ENCODE data around the gene DUS1L. TPM values are rescaled to one million over a fixed set of nuclear protein-coding genes. Genes with fewer than 3 reads are reported as not detected.

Gene DUS1L
- total RNA-seq, 1 donor from 2014 or later = 125 TPM

DNA sequence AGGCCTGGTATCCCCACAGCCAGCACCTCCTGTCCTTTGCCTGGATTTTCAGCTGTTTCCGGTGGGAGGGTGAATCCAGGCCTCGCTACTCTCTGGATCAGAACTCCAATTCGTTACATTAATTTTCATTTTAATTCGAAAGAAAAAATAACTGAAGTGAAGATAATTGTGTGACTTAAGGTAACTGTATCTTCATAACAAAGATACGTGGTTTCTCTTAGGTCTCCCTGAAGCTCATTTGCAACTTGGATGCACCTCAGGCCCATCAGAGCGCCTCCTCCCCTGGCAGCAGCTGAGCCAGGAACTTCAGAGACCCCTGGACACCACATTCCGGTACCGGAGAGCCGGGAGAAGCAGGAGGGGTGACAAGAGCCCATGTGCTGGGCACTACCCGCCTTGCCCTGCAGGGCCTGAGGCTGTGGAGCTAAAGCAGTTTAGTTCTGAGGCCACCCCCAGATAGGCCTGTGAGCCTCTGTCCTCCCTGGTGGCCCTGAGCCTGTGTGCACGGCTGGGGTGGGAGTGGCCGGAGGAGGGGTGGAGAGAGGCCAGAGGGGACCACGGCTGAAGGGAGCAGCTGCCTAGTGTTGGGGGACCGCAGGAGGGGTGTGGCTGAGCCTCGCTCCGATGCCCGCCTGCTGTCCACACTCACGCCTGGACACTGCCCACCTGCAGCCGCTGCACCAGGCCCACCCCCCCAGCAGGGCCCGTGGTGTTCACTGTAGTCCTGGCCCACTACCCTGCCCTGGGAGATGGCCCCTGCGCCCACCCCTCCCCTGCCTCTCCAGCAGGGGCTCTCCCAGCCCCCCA, 11.4 kb upstream of the DUS1L start:
- Histone ChIP-seq H3K36me3 (ENCODE audit: control insufficient read depth, insufficient read depth, low read length) (peaks cover 29% of the 10 kb centered on the region), H3K27me3 (ENCODE audit: control insufficient read depth, insufficient read depth, low read length) (no peaks in the 10 kb centered on the region), H3K4me3 (ENCODE audit: low read depth, low read length) (no peak overlapping the region)
- TF ChIP-seq, protein P1, sequence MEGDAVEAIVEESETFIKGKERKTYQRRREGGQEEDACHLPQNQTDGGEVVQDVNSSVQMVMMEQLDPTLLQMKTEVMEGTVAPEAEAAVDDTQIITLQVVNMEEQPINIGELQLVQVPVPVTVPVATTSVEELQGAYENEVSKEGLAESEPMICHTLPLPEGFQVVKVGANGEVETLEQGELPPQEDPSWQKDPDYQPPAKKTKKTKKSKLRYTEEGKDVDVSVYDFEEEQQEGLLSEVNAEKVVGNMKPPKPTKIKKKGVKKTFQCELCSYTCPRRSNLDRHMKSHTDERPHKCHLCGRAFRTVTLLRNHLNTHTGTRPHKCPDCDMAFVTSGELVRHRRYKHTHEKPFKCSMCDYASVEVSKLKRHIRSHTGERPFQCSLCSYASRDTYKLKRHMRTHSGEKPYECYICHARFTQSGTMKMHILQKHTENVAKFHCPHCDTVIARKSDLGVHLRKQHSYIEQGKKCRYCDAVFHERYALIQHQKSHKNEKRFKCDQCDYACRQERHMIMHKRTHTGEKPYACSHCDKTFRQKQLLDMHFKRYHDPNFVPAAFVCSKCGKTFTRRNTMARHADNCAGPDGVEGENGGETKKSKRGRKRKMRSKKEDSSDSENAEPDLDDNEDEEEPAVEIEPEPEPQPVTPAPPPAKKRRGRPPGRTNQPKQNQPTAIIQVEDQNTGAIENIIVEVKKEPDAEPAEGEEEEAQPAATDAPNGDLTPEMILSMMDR (IDR thresholded peaks at IDR 0.05; ENCODE audit: insufficient read depth, low read length, severe bottlenecking) = no peak
- FAIRE-seq (no peak), DNase-seq (ENCODE audit: low read depth) (no peak)

DNA sequence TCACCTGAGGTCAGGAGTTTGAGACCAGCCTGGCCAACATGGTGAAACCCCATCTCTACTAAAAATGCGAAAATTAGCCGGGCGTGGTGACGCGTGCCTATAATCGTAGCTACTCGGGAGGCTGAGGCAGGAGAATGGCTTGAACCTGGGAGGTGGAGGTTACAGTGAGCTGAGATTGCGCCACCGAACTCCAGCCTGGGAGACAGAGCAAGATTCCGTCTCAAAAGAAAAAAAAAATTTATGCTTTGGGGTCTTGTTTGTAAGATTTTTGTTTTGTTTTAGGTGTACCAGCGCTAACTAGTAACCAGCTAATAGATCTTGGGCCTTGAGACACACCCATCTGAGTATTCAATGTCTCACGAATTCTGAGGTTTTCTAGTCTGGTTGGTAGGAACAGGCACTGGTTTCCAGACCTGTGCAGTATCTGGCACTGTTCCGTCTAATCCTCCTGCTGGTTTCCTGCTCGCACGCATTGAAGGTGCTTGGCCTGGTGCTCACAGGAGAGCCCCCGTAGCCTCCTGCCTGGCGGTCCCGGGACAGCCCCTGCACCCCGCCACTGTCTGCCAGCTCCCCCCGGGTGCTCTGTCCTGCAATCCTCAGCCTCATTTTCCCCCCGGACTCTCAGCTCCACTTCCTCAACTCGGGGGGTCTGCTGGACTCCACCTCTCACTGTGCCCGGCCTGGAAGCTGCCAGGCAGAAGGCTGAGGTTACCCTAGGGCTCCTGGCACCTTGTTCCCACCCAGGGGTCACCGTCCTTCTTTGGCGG, 10.6 kb upstream of the DUS1L start:
- Histone ChIP-seq H3K27me3 (ENCODE audit: control insufficient read depth, insufficient read depth, low read length) (no peaks in the 10 kb centered on the region), H3K4me3 (ENCODE audit: low read depth, low read length) (no peak overlapping the region), H3K36me3 (ENCODE audit: control insufficient read depth, insufficient read depth, low read length) (peaks cover 23% of the 10 kb centered on the region)
- FAIRE-seq (no peak), DNase-seq (ENCODE audit: low read depth) (peak; percentile 32)
- TF ChIP-seq, protein P1 (IDR thresholded peaks at IDR 0.05; ENCODE audit: insufficient read depth, low read length, severe bottlenecking) = no peak

DNA sequence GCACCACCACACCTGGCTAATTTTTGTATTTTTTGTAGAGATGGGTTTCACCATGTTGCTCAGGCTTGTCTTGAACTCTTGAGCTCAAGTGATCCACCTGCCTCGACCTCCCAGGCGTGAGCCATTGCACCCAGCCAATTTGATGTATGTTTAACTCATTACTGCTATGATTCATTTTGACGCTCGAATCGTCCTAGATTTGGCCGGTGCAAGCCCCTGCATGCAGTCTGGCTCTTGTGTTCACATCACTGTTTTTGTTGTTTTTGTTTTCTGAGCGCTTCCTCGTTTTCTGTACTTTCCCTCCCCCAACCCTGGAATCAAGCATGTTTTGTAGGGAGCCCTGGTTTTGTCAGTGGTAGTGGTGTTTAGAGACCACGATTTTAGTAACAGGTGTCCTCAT, 7.8 kb upstream of the DUS1L start:
- Histone ChIP-seq H3K4me3 (ENCODE audit: low read depth, low read length) (no peak overlapping the region), H3K27me3 (ENCODE audit: control insufficient read depth, insufficient read depth, low read length) (no peaks in the 10 kb centered on the region), H3K36me3 (ENCODE audit: control insufficient read depth, insufficient read depth, low read length) (peaks cover 3% of the 10 kb centered on the region)
- FAIRE-seq (peak; percentile 36), DNase-seq (ENCODE audit: low read depth) (peak; percentile 69)
- TF ChIP-seq, protein P1 (IDR thresholded peaks at IDR 0.05; ENCODE audit: insufficient read depth, low read length, severe bottlenecking) = no peak

DNA sequence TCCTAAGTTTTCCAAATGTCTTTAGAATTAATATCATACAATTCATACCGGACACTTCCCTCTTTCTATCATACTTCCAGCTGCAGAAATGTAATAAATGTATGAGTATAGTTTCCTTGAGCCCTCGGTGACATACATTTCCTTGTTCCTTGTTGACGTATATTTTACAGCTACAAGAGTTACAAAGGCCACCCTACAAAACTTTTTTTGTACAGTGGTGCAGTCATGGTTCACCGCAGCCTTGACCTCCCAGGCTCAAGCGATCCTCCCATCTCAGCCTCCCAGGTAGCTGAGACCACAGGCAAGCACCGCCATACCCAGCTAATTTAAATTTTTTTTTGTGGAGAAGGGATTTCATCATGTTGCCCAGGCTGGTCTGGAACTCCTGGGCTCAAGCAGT, 7.2 kb upstream of the DUS1L start:
- Histone ChIP-seq H3K4me3 (ENCODE audit: low read depth, low read length) (no peak overlapping the region), H3K27me3 (ENCODE audit: control insufficient read depth, insufficient read depth, low read length) (no peaks in the 10 kb centered on the region), H3K36me3 (ENCODE audit: control insufficient read depth, insufficient read depth, low read length) (peaks cover 2% of the 10 kb centered on the region)
- DNase-seq (ENCODE audit: low read depth) = no peak
- TF ChIP-seq, protein P1 (IDR thresholded peaks at IDR 0.05; ENCODE audit: insufficient read depth, low read length, severe bottlenecking) = no peak
- FAIRE-seq = no peak

DNA sequence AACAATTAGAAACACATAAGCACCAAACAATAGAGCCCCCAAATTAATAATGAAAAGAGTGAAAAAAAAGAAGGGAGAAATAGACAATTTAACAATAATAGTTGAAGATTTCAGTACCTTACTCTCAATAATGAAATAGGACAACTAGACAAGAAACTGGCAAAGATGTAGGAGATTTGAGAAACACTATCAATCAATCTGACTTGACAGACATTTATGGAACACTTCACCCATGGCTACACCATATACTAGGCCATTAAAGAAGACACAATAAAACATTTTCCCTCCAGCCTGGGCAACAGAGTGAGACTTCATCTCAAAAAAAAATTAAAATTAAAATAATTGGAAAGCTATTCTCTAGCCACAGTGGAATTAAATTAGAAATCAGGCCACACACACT, 5.0 kb upstream of the DUS1L start:
- TF ChIP-seq, protein P1 (IDR thresholded peaks at IDR 0.05; ENCODE audit: insufficient read depth, low read length, severe bottlenecking) = no peak
- DNase-seq (ENCODE audit: low read depth) (no peak), FAIRE-seq (no peak)
- Histone ChIP-seq H3K36me3 (ENCODE audit: control insufficient read depth, insufficient read depth, low read length) (no peaks in the 10 kb centered on the region), H3K27me3 (ENCODE audit: control insufficient read depth, insufficient read depth, low read length) (no peaks in the 10 kb centered on the region), H3K4me3 (ENCODE audit: low read depth, low read length) (no peak overlapping the region)

Measured in bronchial epithelial cell (primary cell).